ENCODE results near the gene SLC22A8.

DNA sequence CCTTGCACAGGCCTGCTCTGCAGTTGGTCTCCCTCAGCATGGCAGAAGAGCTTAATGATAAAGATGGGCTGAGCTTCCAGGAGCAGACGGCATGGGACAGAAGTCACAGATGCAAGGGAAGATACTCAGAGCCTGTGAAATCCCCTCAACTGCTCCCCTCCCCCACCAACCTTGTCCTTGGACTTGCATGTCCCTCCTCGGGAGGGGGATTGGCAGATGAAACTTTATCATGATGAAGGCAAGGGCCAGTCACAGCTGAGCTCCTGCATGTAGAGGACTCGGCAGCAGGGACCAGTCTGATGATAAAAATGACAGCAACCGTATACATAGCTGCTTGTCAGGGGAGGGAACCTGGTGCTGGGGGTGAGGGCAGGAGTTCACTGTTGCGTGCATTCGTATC, 6.8 kb upstream of the SLC22A8 start:
- TF ChIP-seq, protein P1, sequence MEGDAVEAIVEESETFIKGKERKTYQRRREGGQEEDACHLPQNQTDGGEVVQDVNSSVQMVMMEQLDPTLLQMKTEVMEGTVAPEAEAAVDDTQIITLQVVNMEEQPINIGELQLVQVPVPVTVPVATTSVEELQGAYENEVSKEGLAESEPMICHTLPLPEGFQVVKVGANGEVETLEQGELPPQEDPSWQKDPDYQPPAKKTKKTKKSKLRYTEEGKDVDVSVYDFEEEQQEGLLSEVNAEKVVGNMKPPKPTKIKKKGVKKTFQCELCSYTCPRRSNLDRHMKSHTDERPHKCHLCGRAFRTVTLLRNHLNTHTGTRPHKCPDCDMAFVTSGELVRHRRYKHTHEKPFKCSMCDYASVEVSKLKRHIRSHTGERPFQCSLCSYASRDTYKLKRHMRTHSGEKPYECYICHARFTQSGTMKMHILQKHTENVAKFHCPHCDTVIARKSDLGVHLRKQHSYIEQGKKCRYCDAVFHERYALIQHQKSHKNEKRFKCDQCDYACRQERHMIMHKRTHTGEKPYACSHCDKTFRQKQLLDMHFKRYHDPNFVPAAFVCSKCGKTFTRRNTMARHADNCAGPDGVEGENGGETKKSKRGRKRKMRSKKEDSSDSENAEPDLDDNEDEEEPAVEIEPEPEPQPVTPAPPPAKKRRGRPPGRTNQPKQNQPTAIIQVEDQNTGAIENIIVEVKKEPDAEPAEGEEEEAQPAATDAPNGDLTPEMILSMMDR (IDR thresholded peaks at IDR 0.05), result no peak
- TF ChIP-seq POLR2A (IDR thresholded peaks at IDR 0.05), result no peak

Data from lower leg skin (tissue), 3 donors.